Loucy (cell line): ENCODE results near the gene ZNF324B.

Source experiments
- H2AFZ ChIP-seq: fragments of 200-600 bp; sonication (generic); 2 replicates; pipeline ENCODE4 v1.6.0; 2016; ENCODE audit warnings: antibody characterized with exemption, mild to moderate bottlenecking, low read length, moderate library complexity
- H3F3A ChIP-seq: fragments of 200-600 bp; 2 replicates; pipeline ENCODE4 v1.6.0; 2016; ENCODE audit warnings: antibody characterized with exemption, low read depth, mild to moderate bottlenecking
- H3K27me3 ChIP-seq: fragments of 200-600 bp; sonication (generic); 2 replicates; pipeline ENCODE4 v1.6.1; 2014; ENCODE audit warnings: low read length, mild to moderate bottlenecking; ENCODE audit not compliant: insufficient read depth, poor library complexity, severe bottlenecking
- H3K36me3 ChIP-seq: fragments of 200-600 bp; sonication (generic); 2 replicates; pipeline ENCODE4 v1.6.1; 2016; ENCODE audit warnings: low read length; ENCODE audit not compliant: insufficient read depth
- H3K4me1 ChIP-seq: fragments of 200-600 bp; sonication (generic); 2 replicates; pipeline ENCODE4 v1.5.1; 2014; ENCODE audit warnings: low read length, mild to moderate bottlenecking; ENCODE audit not compliant: insufficient read depth, poor library complexity, severe bottlenecking
- H3K4me2 ChIP-seq: fragments of 200-600 bp; sonication (generic); 2 replicates; pipeline ENCODE4 v1.6.0; 2014; ENCODE audit warnings: antibody characterized with exemption, low read length, low read depth, mild to moderate bottlenecking; ENCODE audit not compliant: poor library complexity, severe bottlenecking
- H3K4me3 ChIP-seq: fragments of 200-600 bp; sonication (generic); 2 replicates; pipeline ENCODE4 v1.5.1; 2014; ENCODE audit warnings: low read length, mild to moderate bottlenecking, mixed read lengths; ENCODE audit not compliant: poor library complexity, severe bottlenecking
- H3K79me2 ChIP-seq: fragments of 200-600 bp; sonication (generic); 2 replicates; pipeline ENCODE4 v1.6.1; 2014; ENCODE audit warnings: low read length; ENCODE audit not compliant: insufficient read depth
- H3K9ac ChIP-seq: fragments of 200-600 bp; sonication (generic); 2 replicates; pipeline ENCODE4 v1.6.0; 2014; ENCODE audit warnings: mild to moderate bottlenecking, low read depth, low read length, moderate library complexity; ENCODE audit not compliant: poor library complexity, severe bottlenecking
- H3K9me2 ChIP-seq: fragments of 200-600 bp; sonication (generic); replicated peaks from 2 replicates; pipeline ENCODE4 v1.6.1; 2016; ENCODE audit warnings: low read depth, low read length, mixed read lengths
- H3K9me3 ChIP-seq: fragments of 200-600 bp; sonication (generic); 2 replicates; pipeline ENCODE4 v1.6.1; 2014; ENCODE audit warnings: mild to moderate bottlenecking, antibody characterized with exemption, low read length, low read depth; ENCODE audit not compliant: insufficient read depth
- H4K20me1 ChIP-seq: fragments of 200-600 bp; sonication (generic); 2 replicates; pipeline ENCODE4 v1.6.0; 2014; ENCODE audit warnings: antibody characterized with exemption, low read length, mild to moderate bottlenecking; ENCODE audit not compliant: insufficient read depth, poor library complexity, severe bottlenecking
- EZH2phosphoT487 ChIP-seq: fragments of 200-600 bp; IDR thresholded peaks from 2 replicates; pipeline ENCODE4 v1.6.1; 2018; ENCODE audit warnings: antibody characterized with exemption, mild to moderate bottlenecking, moderate library complexity, borderline replicate concordance
- TF ChIP-seq, protein P1 (sequence below): fragments of 200-600 bp; sonication (generic); conservative IDR thresholded peaks from 2 replicates; pipeline ENCODE4 v1.5.1; 2014; ENCODE audit warnings: mild to moderate bottlenecking, antibody characterized with exemption, low read length

ZNF324B gene

DNA sequence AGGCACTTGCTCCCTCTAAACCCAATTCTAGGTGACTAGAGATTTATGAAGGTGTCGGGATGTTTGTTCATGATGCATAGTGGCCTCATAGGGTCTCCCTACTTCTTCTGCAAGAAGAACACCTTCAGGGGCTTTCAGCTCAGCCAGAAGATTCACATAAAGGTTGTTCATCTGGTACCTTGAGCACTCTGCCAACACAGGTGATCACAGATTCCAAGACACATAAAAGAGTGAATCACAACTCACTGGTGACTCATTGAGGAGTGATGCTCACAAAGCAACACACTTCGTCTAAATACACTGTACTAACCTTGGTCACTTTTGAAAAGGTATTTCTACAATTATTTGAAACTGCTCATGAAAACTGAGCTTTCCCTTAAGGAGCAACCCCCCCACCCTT, 8.6 kb downstream of the ZNF324B start:
- Histone ChIP-seq H4K20me1 (no peaks in the 10 kb centered on the region), H3K9me3 (no peaks in the 10 kb centered on the region), H3K4me2 (no peak overlapping the region), H3K27me3 (no peaks in the 10 kb centered on the region), H3F3A (no peaks in the 10 kb centered on the region), H2AFZ (no peak overlapping the region), H3K9me2 (no peaks in the 10 kb centered on the region), H3K9ac (no peak overlapping the region), H3K79me2 (no peaks in the 10 kb centered on the region), H3K4me3 (no peak overlapping the region), H3K4me1 (no peaks in the 10 kb centered on the region), H3K36me3 (no peaks in the 10 kb centered on the region)
- no peak for TF ChIP-seq EZH2phosphoT487
- TF ChIP-seq, protein P1, sequence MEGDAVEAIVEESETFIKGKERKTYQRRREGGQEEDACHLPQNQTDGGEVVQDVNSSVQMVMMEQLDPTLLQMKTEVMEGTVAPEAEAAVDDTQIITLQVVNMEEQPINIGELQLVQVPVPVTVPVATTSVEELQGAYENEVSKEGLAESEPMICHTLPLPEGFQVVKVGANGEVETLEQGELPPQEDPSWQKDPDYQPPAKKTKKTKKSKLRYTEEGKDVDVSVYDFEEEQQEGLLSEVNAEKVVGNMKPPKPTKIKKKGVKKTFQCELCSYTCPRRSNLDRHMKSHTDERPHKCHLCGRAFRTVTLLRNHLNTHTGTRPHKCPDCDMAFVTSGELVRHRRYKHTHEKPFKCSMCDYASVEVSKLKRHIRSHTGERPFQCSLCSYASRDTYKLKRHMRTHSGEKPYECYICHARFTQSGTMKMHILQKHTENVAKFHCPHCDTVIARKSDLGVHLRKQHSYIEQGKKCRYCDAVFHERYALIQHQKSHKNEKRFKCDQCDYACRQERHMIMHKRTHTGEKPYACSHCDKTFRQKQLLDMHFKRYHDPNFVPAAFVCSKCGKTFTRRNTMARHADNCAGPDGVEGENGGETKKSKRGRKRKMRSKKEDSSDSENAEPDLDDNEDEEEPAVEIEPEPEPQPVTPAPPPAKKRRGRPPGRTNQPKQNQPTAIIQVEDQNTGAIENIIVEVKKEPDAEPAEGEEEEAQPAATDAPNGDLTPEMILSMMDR = no peak

DNA sequence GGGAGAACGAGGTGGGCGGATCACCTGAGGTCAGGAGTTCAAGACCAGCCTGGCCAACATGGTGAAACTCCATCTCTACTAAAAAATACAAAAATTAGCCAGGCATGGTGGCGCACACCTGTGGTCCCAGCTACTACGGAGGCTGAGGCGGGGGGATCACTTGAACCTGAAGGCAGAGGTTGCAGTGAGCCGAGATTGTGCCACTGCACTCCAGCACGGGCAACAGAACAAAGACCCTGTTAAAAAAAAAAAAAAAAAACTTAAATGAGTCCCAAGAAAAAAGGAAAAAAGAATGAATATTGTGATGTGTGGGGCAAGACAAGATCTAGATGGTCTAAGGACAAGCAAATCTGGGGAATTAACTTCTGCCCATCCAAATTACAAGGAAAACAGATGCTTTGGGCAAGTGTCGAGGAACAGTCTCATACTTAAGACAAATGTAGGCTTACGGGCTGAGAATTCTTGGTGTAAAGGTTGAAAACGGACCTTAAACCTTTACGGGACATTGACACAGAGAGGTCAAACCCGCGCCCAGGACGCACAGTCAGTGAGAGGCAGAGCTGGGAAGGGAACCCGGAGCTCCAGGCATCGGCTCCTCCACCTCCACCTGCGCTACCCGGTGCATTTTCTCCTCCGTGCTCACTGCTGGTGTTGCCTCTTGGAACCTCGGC, 14.8 kb downstream of the ZNF324B start:
- H3K9me3 ChIP-seq = no peaks in the 10 kb centered on the region
- no peaks in the 10 kb centered on the region for H3K9me2 ChIP-seq
- peak overlapping the region; percentile 87 for H3K4me3 ChIP-seq
- H2AFZ ChIP-seq = peak overlapping the region; percentile 100
- H3F3A ChIP-seq = no peaks in the 10 kb centered on the region
- no peaks in the 10 kb centered on the region for H3K36me3 ChIP-seq
- H4K20me1 ChIP-seq = peaks cover 8% of the 10 kb centered on the region
- H3K4me2 ChIP-seq = peak overlapping the region; percentile 100
- peaks cover 20% of the 10 kb centered on the region for H3K79me2 ChIP-seq
- TF ChIP-seq EZH2phosphoT487 = no peak
- TF ChIP-seq, protein P1 = no peak
- peaks cover 10% of the 10 kb centered on the region for H3K4me1 ChIP-seq
- H3K9ac ChIP-seq = peak overlapping the region; percentile 65
- H3K27me3 ChIP-seq = no peaks in the 10 kb centered on the region

DNA sequence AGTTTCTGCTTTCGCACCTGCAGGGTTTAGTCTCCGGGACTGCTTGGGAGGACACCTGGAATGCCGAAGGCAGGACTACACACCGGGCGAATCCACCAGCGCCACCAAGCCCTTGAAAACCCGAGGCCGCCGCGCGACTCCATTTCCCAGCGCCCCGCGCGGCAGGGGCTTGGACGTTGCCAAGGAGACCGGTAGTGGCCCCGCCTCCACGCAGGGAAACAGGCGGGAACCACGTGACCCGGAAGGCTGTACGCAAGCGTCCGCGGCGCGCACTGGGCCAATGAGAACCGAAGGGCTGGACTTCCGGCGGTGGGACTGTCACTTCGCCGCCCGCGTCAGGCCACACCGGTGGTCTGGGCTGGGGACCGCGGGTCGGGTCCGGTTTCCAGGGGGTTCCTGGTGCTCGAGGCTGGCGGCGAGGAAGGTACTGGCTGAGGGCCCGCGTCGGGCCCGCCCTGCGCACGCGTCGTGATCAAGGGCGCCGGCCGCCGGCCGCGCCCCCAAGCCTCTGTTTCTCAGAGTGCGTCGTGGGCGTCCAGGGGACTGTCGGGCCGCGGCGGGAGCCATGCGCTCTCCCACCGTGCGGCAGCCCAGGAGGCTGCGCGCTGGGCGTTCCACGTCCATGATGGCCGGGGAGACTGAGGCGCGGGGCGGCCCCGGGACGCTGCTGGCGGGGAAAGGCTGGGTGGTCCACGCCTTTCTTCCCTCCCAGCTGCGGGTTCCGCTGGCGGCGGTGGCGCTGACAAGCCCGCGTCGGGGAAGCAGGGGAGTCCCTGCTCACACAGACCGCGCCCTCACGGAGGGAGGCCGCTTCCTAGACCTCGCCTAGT, 15.6 kb downstream of the ZNF324B start, which contains the start of gene ZNF324:
Gene ZNF324 (plus strand): TSS at position 321 of the 830 bp plus-strand sequence. CDS start 2,106 bp downstream, outside the sequence.
- peak within 1 kb of the TSS; percentile 100 for H3K4me2 ChIP-seq
- peaks cover 10% of the 10 kb centered on the region for H3K4me1 ChIP-seq
- no peaks in the 10 kb centered on the region for H3K27me3 ChIP-seq
- TF ChIP-seq EZH2phosphoT487 = no peak
- TF ChIP-seq, protein P1 = no peak
- peak within 1 kb of the TSS; percentile 80 for H3K9ac ChIP-seq
- H3K36me3 ChIP-seq = peaks cover 2% of the 10 kb centered on the region; the same call in 1 of the 2 replicates
- H3K9me3 ChIP-seq = no peaks in the 10 kb centered on the region
- peak within 1 kb of the TSS; percentile 87 for H3K4me3 ChIP-seq
- peak within 1 kb of the TSS; percentile 100 for H2AFZ ChIP-seq
- no peaks in the 10 kb centered on the region for H3F3A ChIP-seq
- H3K79me2 ChIP-seq = peaks cover 20% of the 10 kb centered on the region
- H4K20me1 ChIP-seq = peaks cover 8% of the 10 kb centered on the region
- H3K9me2 ChIP-seq = no peaks in the 10 kb centered on the region
